ENCODE results near the gene MPV17L.
A peak's percentile ranks its signal among the peaks of the same experiment; 100 is the strongest.
"Not testable (repeated sequence)": the region's sequence is repeated elsewhere in the genome, so short reads cannot be mapped to it uniquely, and the experiment has no call there.

Gene MPV17L

DNA sequence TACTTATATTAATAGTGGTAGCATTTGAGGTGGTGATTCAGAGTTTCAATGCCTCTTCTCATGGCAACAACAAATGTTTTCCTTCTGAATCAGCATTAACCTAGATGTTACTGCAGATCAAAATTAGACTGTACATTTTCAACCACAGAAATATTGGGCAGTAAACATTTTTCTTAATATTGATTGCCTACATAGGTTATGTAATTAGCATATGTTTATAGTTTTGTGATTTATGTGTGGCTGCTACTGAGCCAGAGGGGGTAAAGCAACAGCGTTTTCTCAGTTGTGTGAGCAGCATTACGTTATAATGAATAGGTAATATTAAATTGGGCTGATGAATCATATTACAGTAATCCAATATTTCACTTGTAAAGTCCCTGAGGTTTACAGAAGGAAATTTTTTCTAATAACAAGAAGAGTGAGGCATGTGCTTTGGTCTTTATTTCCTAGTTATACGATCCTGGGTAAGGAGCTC is 20.0 kb downstream of the MPV17L start:
- DNase-seq: no peak

DNA sequence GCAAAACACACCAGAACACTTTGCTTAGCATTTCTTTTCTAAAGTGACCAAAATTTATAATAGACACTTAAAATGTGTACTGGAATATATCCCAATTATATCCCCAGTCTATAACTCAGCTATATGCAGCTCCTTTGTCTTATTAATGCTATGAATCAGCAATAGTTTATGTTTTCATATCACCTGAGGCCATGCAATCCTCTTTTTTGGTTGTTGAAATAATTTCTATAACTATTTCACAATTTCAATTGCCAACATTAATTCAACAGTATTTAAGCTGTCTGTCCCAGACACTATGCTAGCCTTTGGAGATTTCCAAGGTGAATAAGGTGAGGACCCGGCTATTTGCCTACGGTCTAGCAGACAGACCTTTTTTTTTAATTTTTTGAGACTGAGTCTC is 21.6 kb downstream of the MPV17L start:
- DNase-seq: no peak

DNA sequence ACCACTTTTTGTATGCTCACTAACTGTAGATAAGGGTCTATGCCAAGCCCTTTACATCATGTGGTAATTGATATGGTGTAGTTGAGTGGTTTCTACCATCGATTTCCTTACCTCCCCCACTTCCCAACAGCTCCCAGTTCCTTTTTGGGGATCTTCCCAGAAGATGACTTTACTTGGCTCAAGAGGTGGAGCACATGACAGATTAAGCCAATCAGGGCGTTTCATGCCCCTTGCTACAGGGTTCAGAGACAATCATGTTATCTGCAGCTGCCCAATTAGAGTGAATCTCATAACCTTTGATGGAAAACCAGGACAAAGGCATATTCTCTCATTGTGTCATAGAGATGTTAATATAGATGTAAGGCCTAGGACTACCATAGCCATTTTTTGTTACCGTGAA is 22.7 kb downstream of the MPV17L start:
- DNase-seq: no peak

DNA sequence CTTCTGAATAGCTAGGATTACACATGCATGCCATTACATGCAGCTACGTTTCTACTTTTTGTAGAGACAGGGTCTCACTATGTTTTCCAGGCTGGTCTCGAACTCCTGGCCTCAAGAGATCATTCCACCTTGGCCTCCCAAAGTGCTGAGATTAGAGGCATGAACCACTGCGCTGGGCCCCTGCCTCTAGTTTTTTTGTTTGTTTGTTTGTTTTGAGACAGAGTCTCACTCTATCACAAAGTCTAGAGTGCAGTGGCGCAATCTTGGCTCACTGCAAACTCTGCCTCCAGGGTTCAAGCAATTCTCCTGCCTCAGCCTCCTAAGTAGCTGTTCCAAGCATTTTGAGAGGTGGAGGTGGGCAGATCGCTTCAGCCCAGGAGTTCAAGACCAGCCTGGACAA is 26.1 kb downstream of the MPV17L start:
- DNase-seq: not testable (repeated sequence)

DNA sequence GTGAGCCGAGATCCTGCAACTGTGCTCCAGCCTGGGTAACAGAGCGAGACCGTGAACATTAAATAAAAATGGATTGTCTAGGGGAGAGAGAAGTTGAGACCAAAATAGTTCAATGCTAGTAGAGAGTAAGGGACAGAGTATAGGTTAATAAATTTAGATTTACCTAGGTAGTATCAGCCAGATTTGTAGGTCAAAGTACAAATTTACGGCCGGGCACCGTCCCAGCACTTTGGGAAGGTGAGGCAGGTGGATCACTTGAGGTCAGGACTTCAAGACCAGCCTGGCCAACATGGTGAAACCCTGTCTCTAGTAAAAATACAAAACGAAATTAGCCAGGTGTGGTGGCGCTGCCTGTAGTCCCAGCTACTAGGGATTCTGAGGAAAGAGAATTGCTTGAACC is 26.7 kb downstream of the MPV17L start:
- no peak for DNase-seq

DNA sequence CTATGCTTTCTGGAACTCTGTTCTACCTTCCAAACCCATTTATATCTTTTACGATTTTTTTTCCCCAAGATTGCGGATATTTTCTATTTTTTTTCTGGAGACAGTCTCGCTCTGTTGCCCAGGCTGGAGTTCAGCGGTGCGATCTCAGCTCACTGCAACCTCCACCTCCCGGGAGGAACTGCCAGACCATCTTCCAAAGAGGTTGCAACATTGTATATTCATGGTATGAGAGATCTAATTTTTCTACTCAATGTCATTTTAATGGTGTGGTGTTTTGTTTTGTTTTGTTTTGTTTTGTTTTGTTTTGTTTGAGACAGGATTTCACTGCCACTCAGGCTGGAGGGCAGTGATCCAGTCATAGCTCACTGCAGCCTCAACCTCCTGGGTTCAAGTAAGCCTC is 30.3 kb downstream of the MPV17L start:
- DNase-seq: no peak

DNA sequence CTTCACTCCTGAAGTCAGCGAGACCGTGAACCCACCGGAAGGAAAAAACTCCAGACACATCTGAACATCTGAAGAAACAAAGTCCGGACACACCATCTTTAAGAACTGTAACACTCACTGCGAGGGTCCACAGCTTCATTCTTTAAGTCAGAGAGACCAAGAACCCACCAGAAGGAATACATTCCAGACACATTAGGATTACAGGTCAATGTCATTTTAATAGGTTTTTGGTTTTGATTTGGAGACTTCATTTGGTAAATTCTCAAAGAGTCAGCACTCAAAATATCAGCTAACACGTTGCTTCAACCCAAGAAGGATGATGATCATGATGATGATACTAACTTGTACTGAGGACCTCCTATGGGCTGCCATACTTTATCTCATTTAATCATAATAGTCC is 31.2 kb downstream of the MPV17L start:
- no peak for DNase-seq

DNA sequence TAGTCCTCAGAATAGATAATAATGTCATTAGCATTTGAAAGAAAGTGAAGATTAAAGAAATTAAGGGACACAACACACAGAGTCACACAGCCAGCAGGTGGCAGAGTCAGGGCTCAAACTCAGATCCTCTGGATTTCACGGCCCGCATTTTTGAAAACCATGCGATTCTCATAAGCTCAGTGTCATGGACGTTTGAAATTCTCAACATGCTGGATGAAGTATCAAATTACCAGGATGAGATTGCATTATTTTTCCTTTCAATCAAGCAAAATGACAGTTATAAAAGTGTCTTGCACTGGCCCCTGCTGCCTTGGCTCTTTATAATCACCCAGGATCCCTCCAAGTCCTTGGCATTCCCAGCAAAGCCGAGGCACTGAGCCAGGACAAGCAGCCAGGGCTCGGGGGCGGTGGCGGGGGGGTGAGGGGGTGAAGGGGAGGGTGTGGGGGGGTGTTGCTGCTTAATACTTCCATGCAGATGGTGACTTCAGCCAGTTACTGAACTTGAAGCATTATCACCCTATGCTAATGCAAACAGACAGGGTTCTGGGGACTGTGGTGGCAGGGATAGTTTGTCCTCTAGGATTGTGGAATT is 32.2 kb downstream of the MPV17L start:
- DNase-seq: peak; percentile 30

DNA sequence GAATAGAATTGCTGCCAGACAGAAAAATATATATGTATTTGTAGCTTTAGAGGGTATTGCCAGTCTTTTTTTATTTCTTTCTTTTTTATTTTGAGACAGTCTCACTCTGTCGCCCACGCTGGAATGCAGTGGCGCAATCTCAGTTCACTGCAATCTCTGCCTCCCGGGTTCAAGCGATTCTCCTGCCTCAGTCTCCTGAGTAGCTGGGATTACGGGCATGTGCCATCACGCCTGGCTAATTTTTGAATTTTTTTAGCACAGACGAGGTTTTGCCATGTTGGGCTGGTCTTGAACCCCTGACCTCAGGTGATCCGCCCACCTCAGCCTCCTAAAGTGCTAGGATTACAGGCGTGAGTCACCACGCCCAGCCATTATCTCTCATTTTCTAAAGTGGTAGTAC is 35.3 kb downstream of the MPV17L start:
- not testable (repeated sequence) for DNase-seq

DNA sequence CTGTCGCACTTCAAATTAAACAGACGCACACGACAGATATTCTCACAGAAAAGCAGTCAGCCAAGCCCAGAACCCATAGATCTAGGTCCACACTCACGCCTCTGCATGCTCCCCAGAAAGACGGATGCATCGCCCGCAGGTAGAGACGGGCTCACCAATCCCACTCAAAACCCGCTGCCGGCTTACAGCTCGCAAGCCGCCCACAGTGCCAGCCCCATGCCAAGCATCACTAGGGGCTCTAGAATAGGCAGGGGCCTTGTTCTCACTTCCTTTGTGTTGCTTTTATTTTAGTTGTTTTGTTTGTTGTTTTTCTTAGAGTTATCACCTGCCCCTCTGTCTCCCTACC is 38.5 kb downstream of the MPV17L start:
- DNase-seq: no peak

DNA sequence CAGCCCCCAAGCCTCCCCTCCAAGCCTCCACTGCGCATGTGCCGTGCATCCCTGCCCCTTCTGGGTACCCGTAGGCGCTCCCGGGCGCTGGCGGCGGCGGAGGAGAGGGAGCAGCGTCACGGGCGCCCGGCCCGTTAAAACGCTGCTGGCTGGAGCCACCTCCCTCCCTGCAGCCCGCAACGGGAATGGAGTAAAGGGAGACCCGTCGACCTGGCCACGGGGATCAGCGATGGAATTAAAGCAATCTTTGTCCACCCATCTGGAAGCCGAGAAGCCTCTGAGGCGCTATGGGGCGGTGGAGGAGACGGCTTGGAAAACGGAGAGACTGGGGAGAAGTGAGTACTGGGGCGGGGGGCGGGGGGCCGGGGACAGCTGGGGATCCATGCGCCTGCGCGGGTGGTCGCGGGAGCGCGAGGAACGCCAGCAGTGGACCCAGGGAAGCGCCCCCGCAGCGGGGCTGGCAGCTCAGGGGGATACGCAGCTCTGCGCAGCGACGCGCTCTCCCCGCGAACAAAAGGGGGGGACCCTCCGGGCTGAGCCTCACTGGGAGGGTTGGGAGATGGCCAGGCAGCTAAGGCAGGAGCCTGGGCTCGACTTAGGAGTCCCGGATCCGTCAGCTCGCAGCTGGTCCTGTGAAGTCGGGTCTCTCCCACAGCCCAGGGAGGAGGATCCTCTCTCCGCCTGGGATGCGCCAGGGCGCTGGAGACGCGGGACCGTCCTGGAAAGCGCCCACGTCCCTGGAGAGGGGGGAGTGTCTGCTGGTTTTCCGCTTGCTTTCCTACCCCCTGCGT is 39.1 kb downstream of the MPV17L start, which contains the start of gene BMERB1:
BMERB1 (plus strand) TSS at position 164 of the 791 bp plus-strand sequence; CDS start at position 230, 66 bp downstream.
- DNase-seq: peak; percentile 72

DNA sequence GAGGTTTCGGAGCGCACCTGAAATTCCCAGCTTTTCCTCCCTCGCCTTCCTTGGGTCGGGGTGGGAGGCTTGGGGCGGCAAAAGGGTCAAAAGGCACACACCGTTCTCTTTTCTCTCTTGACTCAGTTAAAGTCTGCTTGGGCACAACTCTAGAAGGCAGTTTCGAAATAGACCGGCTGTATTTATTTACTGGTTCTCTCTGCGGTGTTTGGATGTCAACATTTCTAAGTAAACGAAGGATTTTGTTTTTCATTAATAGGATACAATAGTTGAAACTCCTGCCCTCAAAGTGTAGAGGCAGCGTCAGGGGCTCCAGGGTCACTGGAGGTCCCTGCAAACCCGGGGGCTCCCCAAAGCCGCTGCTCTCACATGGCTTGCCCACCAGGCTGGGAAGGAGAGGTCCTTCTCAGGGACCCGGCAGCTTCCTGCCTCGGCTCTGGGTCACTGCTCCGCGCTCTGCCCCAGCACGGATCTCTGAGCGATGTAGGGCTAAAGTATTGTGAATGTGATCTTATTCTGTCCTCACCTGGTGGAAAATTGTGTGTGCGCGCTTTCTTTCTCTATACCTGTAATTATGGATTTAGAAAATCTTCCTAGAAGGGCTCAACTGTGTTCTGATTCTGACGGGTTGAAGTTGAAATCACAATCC is 39.8 kb downstream of the MPV17L start:
- DNase-seq: no peak

DNA sequence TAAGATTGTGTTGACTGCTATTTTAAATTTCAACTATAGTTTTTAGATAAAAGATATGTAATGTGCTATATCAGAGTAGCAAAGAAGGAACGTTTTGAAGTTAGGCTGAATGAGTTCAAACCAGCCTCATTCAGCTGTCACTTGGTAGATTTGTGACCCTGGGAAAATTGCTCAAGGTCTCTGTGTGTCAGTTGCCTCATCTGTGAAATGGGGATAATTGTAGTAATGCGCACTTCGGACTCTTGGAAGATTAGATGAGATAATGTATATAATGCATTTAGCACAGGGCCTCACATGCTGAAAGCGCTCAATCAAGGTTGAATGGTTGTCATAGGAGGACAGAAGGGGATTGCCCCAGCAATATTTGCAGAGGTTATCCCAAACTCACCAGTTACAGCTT is 43.5 kb downstream of the MPV17L start:
- no peak for DNase-seq

DNA sequence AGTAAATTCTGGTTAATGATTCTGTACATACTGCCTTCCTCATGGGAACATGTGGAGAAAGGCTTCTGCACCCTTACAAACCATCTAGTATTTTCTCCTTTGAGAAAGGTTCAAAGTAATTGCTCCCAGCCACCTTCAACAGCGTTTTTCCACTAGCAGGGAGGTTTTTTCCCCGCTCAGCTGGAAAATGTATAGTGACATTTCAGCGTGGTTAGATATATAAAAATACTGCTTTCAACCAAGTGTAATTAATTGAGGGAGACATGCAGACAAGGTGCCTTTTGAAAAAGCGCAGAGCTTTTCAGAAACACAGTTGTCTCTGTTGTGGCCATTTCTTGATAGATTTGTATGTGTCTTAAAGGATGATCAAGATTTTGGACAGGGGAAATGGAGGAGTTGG is 44.0 kb downstream of the MPV17L start:
- DNase-seq: no peak

DNA sequence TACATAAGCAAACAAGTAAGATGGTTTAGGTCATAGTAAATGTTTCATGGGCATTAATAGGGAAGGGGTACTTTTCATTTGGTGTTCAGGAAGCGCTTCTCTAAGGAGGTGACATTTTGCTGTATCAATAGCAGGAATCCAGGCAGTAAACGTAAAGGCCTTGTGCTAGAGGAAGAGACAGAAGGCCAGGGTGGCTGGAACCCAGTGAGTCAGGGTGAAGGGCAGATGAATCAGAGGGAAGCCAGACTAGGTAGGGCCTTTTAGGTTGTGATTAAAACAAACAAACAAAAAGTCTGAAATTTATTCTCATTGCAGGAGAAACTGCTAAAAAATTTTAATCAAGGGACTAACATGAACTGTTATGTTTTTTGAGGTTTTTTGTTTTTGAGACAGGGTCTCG is 45.3 kb downstream of the MPV17L start:
- no peak for DNase-seq

DNA sequence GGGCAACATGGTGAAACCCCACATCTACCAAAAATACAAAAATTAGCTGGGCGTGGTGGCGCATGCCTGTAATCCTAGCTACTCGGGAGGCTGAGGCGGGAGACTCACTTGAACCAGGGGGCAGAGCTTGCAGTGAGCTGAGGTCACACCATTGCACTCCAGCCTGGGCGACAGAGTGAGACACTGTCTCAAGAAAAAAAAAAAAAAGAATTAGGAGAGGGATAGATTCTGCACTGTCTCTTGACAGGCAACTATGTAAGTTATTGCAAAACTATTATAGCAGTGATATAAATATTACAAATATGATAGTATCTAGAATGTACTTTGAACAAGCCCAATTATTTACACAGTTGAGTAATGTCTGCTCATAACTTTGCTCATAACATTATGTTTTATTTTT is 46.6 kb downstream of the MPV17L start:
- not testable (repeated sequence) for DNase-seq

DNA sequence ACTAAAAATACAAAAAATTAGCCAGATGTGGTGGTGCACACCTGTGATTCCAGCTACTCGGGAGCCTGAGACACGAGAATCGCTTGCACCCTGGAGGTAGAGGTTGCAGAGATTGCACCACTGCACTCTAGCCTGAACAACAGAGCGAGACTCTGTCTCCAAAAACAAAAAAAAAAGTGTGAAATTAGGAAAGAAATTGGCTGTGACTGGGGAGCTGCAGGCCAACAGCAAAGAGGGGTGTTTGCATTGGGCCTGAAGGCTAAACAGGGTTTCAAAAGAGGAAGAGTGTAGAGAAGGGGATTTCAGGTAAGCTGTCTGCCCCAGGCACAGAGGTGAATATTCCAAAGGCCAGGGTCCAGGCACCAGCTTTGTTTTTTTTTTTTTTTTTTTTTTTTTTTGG is 48.2 kb downstream of the MPV17L start:
- DNase-seq: no peak

DNA sequence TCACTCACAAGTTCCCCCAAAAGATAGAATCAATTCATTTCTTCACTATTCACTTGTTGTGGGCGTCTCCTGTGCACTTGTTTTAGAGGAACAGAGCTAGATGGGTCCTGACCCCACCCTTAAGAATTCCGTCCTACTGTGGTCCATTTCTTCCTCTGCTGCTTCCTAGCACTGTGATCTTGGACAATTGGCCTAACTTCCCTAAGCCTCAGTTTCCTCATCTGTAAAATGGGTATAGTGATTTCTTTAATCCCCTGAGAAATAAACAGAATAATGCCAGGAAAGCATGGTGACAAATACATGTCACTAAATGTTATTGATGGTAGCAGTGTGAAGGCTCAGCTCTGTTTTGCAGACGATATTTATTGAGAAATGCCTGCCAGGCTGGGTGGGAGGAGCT is 48.7 kb downstream of the MPV17L start:
- DNase-seq: no peak

DNA sequence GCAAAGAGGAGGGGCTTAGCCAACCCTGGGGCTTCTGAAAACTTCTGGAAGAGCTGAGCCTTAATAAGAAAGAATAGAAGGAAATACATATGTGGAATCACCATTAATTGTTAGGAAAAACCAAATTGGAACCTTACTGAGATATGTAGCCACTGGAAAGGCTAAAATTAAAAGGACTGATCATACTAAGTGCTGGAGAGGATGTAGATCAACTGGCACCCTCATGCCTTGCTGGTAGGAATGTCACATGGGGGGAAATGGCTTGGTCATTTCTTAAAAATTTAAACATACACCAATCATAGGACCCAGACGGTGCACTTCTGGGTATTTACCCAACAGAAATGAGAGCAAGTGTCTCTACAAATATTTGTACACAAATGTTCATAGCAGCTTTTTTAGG is 49.9 kb downstream of the MPV17L start:
- DNase-seq: no peak

DNA sequence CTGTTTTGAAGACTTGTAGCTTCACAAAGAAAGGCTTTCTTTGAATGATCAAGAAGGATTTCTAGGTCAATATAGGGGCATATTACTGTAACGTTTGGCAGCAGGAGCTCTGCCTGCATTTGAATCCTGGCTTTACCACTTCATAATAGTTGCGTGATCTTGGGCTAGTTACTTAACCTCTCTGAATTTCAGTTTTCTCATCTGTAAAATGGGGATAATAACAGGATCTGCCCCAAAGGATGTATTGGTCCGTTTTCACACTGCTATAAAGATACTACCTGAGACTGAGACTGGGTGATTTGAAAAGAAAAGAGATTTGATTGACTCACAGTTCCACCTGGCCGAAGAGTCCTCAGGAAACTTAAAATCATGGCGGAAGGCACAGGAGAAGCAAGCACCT is 51.3 kb downstream of the MPV17L start:
- DNase-seq: no peak

DNA sequence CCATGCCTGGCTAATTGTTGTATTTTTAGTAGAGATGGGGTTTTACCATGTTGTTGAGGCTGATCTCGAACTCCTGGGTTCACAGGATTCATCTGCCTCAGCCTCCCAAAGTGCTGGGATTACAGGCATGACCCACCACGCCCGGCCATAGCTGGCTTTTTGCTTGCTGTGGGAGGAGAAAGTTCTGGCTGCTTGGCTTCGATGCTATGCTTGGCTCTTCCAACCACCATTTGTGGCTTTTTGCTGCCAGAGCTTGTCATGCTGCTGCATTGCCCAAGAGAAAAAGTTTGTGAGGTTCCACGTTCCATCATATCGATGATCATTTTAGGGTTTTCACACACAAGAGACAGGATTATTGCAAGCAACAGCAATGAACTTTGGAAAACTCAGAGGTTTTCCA is 55.1 kb downstream of the MPV17L start:
- no peak for DNase-seq

DNA sequence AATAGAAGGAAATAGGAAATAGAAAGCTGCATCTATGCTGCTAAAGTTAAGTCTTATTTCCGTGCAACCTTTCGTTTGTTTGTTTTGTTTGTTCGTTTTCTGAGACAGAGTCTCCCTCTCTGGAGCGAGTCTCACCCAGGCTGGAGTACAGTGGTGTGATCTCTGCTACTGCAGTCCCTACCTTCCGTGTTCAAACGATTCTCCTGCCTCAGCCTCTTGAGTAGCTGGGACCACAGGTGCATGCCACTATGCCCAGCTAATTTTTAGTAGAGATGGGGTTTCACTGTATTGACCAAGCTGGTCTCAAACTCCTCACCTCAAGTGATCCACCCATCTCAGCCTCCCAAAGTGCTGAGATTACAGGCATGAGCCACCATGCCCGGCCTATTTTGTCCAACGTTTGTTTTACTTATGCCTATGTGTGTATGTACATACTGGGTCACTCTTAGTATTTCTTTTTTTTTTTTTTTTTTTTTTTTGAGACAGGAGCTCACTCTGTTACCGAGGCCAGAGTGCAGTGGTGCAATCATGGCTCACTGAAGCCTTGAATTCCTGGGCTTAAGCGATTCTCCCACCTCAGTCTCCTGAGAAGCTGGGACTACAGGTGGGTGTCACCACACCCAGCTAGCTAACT is 55.7 kb downstream of the MPV17L start:
- no peak for DNase-seq

DNA sequence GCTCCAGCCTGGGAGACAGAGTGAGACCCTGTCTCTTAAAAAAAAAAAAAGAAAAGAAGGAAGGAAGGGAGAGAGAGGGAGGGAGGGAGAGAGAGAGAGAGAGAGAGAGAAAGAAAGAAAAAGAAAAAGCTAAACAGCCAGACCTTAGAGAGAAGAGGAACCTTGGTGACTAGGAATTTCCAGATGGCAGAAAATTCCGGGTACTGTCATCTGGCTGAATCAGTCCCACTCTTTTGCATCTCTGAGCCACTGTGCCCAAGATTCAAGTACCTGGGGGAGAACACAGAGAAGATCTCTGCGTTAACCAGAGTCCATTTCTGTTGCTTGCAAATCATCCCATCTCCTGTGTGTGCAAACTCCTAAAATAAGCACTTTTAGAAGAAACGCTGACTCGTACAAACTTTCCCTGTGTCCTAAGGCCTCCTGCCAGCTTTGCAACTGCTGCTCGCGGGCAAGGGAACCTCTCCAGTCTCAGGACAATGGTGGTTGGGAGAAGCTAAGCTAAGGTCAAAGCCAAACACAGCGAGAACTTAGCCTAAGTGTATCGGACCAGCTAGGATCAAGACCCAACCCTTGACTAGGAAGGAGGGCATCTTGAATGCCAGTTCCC is 56.8 kb downstream of the MPV17L start:
- DNase-seq: no peak
